Measurements from ENCODE around the gene ABCG2. TPM values are rescaled to one million over a fixed set of nuclear protein-coding genes. Genes with fewer than 3 reads are reported as not detected.
"Not testable (repeated sequence)": the region's sequence is repeated elsewhere in the genome, so short reads cannot be mapped to it uniquely, and the experiment has no call there.

Gene ABCG2
- total and polyA plus RNA-seq, 4 donors: 15.8 to 64.2 (median 23.5) TPM

DNA sequence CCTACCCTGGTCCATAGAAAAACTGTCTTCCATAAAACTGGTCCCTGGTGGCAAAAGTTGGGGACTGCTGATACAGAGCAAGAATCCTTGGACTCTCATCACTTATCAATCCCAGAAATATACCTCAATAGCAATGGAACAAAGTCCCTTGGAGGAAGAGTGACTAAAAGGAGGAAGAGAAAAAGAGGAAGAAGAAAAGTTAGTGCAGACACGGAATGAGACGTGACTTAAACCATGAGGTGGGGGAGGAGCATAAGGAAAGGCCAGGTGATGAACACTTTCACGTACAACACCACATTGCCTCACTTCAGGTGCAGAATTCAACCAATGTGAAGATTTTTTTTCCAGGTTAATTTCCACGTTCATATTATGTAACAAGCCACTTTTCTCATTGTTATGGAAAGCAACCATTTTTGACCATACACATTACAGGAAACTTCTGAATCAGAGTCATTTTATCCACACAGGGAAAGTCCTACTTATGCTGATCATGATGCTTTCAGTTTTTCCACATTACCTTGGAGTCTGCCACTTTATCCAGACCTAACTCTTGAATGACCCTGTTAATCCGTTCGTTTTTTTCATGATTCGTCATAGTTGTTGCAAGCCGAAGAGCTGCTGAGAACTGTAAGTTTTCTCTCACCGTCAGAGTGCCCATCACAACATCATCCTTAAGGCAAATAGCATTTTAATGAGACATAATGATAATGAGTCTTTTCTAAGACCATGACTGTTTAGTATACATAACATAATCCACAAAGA, 27.7 kb downstream of the ABCG2 start:
- no peak for DNase-seq (ENCODE audit: low read depth in 4 of 6, low spot score in 6 of 6)
- no peaks in the 10 kb centered on the region for H3K36me3 ChIP-seq (ENCODE audit: control insufficient read depth, insufficient read depth, low read length)
- no peak overlapping the region for H3K27ac ChIP-seq (ENCODE audit: low read depth, low read length)
- no peaks in the 10 kb centered on the region for H3K9me3 ChIP-seq (ENCODE audit: control insufficient read depth, insufficient read depth, low read length)
- no peak overlapping the region for H3K4me3 ChIP-seq (ENCODE audit: low read depth, low read length)
- no peaks in the 10 kb centered on the region for H3K4me1 ChIP-seq (ENCODE audit: control insufficient read depth, insufficient read depth, low read length)
- H3K27me3 ChIP-seq (ENCODE audit: control insufficient read depth, insufficient read depth, low read length): no peaks in the 10 kb centered on the region
- WGBS (ENCODE audit: insufficient coverage): 90% methylated on average over 4 of the region's 9 CpGs

DNA sequence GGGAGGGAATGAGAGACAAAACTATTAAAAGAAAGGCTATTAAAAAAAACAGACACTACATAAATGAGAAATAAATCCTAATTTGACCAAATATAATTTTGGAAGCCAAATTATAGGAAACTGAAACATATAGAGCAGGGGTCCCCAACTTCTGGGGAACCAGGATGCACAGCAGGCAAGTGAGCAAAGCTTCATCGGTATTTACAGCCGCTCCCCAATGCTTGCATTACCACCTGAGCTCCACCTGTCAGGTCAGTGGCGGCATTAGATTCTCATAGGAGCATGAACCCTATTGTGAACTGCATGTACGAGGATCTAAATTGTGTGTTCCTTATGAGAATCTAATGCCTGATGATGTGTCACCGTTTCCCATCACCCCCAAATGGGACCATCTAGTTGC, 28.4 kb downstream of the ABCG2 start:
- Histone ChIP-seq H3K4me1 (ENCODE audit: control insufficient read depth, insufficient read depth, low read length) (no peaks in the 10 kb centered on the region), H3K36me3 (ENCODE audit: control insufficient read depth, insufficient read depth, low read length) (no peaks in the 10 kb centered on the region), H3K27ac (ENCODE audit: low read depth, low read length) (no peak overlapping the region), H3K9me3 (ENCODE audit: control insufficient read depth, insufficient read depth, low read length) (no peaks in the 10 kb centered on the region), H3K27me3 (ENCODE audit: control insufficient read depth, insufficient read depth, low read length) (no peaks in the 10 kb centered on the region), H3K4me3 (ENCODE audit: low read depth, low read length) (no peak overlapping the region)
- WGBS (ENCODE audit: insufficient coverage): 100% methylated on average over 2 of the region's 5 CpGs
- DNase-seq (ENCODE audit: low read depth in 4 of 6, low spot score in 6 of 6): no peak

- H3K36me3 ChIP-seq (ENCODE audit: control insufficient read depth, insufficient read depth, low read length); DNase-seq (ENCODE audit: low read depth in 4 of 6, low spot score in 6 of 6); H3K4me3 ChIP-seq (ENCODE audit: low read depth, low read length); H3K27me3 ChIP-seq (ENCODE audit: control insufficient read depth, insufficient read depth, low read length); H3K27ac ChIP-seq (ENCODE audit: low read depth, low read length); H3K4me1 ChIP-seq (ENCODE audit: control insufficient read depth, insufficient read depth, low read length); H3K9me3 ChIP-seq (ENCODE audit: control insufficient read depth, insufficient read depth, low read length): not testable (repeated sequence)
- WGBS (ENCODE audit: insufficient coverage): 71% methylated on average over 3 of the region's 5 CpGs
Observed at GRCh38 chr4:88122260-88122659, 36.2 kb downstream of the ABCG2 start.

DNA sequence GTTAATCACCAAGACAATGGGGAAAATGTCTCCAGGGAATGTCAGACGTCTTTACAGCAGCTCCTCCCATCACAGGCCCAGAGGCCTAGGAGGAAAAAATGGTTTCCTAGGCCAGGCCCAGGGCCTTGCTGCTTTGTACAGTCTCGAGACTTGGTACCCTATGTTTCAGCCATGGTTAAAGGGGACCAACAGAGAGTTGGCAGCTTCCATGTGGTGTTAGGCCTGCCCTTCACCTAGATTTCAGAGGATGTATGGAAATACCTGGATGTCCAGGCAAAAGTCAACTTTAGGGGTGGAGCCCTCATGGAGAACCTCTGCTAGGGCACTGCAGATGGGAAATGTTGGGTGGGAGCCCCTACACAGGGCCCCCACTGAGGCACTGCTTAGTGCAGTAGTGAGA, 38.5 kb downstream of the ABCG2 start:
- Histone ChIP-seq H3K9me3 (ENCODE audit: control insufficient read depth, insufficient read depth, low read length) (peaks cover 10% of the 10 kb centered on the region), H3K4me1 (ENCODE audit: control insufficient read depth, insufficient read depth, low read length) (no peaks in the 10 kb centered on the region), H3K36me3 (ENCODE audit: control insufficient read depth, insufficient read depth, low read length) (no peaks in the 10 kb centered on the region), H3K27me3 (ENCODE audit: control insufficient read depth, insufficient read depth, low read length) (no peaks in the 10 kb centered on the region), H3K27ac (ENCODE audit: low read depth, low read length) (no peak overlapping the region), H3K4me3 (ENCODE audit: low read depth, low read length) (no peak overlapping the region)
- DNase-seq (ENCODE audit: low read depth in 4 of 6, low spot score in 6 of 6): no peak
- 100% methylated on average over 1 of the region's 2 CpGs for WGBS (ENCODE audit: insufficient coverage)

GRCh38 chr4:88115587-88115986, 42.9 kb downstream of the ABCG2 start:
- peaks cover 8% of the 10 kb centered on the region for H3K9me3 ChIP-seq (ENCODE audit: control insufficient read depth, insufficient read depth, low read length)
- no peaks in the 10 kb centered on the region for H3K27me3 ChIP-seq (ENCODE audit: control insufficient read depth, insufficient read depth, low read length)
- H3K4me1 ChIP-seq (ENCODE audit: control insufficient read depth, insufficient read depth, low read length): no peaks in the 10 kb centered on the region
- H3K4me3 ChIP-seq (ENCODE audit: low read depth, low read length): no peak overlapping the region
- H3K36me3 ChIP-seq (ENCODE audit: control insufficient read depth, insufficient read depth, low read length): no peaks in the 10 kb centered on the region
- DNase-seq (ENCODE audit: low read depth in 4 of 6, low spot score in 6 of 6): no peak
- H3K27ac ChIP-seq (ENCODE audit: low read depth, low read length): no peak overlapping the region
- 93% methylated on average over 5 of the region's 5 CpGs for WGBS (ENCODE audit: insufficient coverage)

DNA sequence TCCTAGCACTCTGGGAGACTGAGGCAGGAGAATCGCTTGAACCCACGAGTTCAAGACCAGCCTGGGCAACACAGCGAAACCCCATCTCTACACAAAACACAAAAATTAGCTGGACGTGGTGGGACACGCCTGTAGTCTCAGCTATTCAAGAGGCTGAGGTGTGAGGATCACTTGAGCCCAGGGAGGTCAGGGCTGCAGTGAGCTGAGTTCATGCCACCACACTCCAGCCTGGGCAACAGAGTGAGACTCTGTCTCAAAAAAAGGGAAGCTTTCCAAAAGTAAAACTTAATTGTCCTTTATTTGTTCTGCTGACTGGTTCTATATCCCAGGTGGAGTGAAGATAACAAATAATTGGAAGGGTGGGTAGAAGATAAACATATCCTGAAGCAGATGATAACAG, 45.6 kb downstream of the ABCG2 start:
- Histone ChIP-seq H3K4me1 (ENCODE audit: control insufficient read depth, insufficient read depth, low read length) (no peaks in the 10 kb centered on the region), H3K9me3 (ENCODE audit: control insufficient read depth, insufficient read depth, low read length) (no peaks in the 10 kb centered on the region), H3K36me3 (ENCODE audit: control insufficient read depth, insufficient read depth, low read length) (no peaks in the 10 kb centered on the region), H3K4me3 (ENCODE audit: low read depth, low read length) (no peak overlapping the region), H3K27ac (ENCODE audit: low read depth, low read length) (no peak overlapping the region), H3K27me3 (ENCODE audit: control insufficient read depth, insufficient read depth, low read length) (no peaks in the 10 kb centered on the region)
- WGBS (ENCODE audit: insufficient coverage): no CpG with 5 or more reads among the region's 5 CpGs
- no peak for DNase-seq (ENCODE audit: low read depth in 4 of 6, low spot score in 6 of 6)

- H3K27ac ChIP-seq (ENCODE audit: low read depth, low read length): no peak overlapping the region
- H3K4me1 ChIP-seq (ENCODE audit: control insufficient read depth, insufficient read depth, low read length): no peaks in the 10 kb centered on the region
- peak in 2 of 6 donors; percentile 21 to 39 for DNase-seq (ENCODE audit: low read depth in 4 of 6, low spot score in 6 of 6)
- no peak overlapping the region for H3K4me3 ChIP-seq (ENCODE audit: low read depth, low read length)
- WGBS (ENCODE audit: insufficient coverage): no CpG with 5 or more reads among the region's 2 CpGs
- no peaks in the 10 kb centered on the region for H3K9me3 ChIP-seq (ENCODE audit: control insufficient read depth, insufficient read depth, low read length)
- H3K36me3 ChIP-seq (ENCODE audit: control insufficient read depth, insufficient read depth, low read length): no peaks in the 10 kb centered on the region
- H3K27me3 ChIP-seq (ENCODE audit: control insufficient read depth, insufficient read depth, low read length): no peaks in the 10 kb centered on the region
Observed at GRCh38 chr4:88110826-88111225, 47.6 kb downstream of the ABCG2 start.

DNA sequence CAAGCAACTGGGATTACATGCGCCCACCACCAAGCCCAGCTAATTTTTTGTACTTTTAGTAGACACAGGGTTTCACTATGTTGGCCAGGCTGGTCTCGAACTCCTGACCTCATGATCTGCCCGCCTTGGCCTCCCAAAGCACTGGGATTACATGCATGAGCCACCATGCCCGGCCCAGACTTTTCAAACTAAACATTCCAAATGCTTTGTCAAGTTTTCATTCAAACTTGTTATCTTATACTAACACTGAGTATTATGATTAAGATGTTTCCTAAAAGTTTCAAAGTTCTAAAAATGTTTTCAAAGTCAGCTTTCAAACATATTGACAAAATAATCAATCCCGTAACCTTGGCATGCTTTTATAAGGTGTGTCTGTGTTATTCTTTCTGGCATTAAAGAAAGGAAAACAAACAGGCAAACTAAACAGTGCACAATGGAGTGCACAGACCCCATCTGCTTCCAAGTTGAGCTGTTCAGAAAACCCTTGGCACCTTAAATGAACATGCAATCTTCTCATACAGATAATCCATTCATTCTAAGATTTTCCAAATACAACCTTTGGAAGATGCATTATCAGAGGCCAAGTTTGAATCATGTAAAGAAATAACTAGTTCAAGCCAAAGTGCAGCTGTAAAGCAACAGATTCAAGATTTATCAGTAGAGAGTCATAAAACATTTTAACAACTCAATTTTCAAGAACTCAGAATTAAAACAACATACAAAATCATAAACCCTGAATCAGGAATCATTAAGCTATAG, 49.1 kb downstream of the ABCG2 start:
- 100% methylated on average over 1 of the region's 5 CpGs for WGBS (ENCODE audit: insufficient coverage)
- H3K9me3 ChIP-seq (ENCODE audit: control insufficient read depth, insufficient read depth, low read length): no peaks in the 10 kb centered on the region

GRCh38 chr4:88108747-88109122, 49.7 kb downstream of the ABCG2 start:
- Histone ChIP-seq H3K4me3 (ENCODE audit: low read depth, low read length) (no peak overlapping the region), H3K9me3 (ENCODE audit: control insufficient read depth, insufficient read depth, low read length) (no peaks in the 10 kb centered on the region), H3K36me3 (ENCODE audit: control insufficient read depth, insufficient read depth, low read length) (no peaks in the 10 kb centered on the region), H3K27ac (ENCODE audit: low read depth, low read length) (no peak overlapping the region), H3K27me3 (ENCODE audit: control insufficient read depth, insufficient read depth, low read length) (no peaks in the 10 kb centered on the region), H3K4me1 (ENCODE audit: control insufficient read depth, insufficient read depth, low read length) (no peaks in the 10 kb centered on the region)
- no peak for DNase-seq (ENCODE audit: low read depth in 4 of 6, low spot score in 6 of 6)
- WGBS (ENCODE audit: insufficient coverage): 100% methylated on average over 3 of the region's 5 CpGs

More for the DNA sequence above, 49.1 kb downstream of the ABCG2 start:
- Histone ChIP-seq H3K27ac (ENCODE audit: low read depth, low read length) (no peak overlapping the region), H3K27me3 (ENCODE audit: control insufficient read depth, insufficient read depth, low read length) (no peaks in the 10 kb centered on the region), H3K36me3 (ENCODE audit: control insufficient read depth, insufficient read depth, low read length) (no peaks in the 10 kb centered on the region), H3K4me1 (ENCODE audit: control insufficient read depth, insufficient read depth, low read length) (no peaks in the 10 kb centered on the region), H3K4me3 (ENCODE audit: low read depth, low read length) (no peak overlapping the region)
- no peak for DNase-seq (ENCODE audit: low read depth in 4 of 6, low spot score in 6 of 6)

DNA sequence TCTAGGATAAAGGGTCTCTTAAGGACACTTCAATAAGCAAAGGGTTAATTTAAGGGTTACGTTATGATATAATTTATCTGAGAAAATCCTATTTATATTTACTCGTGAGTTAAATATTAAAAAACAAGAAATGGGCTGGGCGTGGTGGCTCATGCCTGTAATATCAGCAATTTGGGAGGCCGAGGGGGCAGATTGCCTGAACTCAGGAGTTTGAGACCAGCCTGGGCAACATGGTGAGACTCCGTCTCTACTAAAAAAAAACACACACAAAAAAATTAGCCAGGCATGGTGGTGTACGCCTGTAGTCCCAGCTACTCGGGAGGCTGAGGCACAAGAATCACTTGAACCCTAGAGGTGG, 50.4 kb downstream of the ABCG2 start:
- not testable (repeated sequence) for H3K36me3 ChIP-seq (ENCODE audit: control insufficient read depth, insufficient read depth, low read length); H3K4me3 ChIP-seq (ENCODE audit: low read depth, low read length); H3K27me3 ChIP-seq (ENCODE audit: control insufficient read depth, insufficient read depth, low read length); H3K9me3 ChIP-seq (ENCODE audit: control insufficient read depth, insufficient read depth, low read length); DNase-seq (ENCODE audit: low read depth in 4 of 6, low spot score in 6 of 6); H3K4me1 ChIP-seq (ENCODE audit: control insufficient read depth, insufficient read depth, low read length)
- 100% methylated on average over 2 of the region's 7 CpGs for WGBS (ENCODE audit: insufficient coverage)
- peak overlapping the region; percentile 7 for H3K27ac ChIP-seq (ENCODE audit: low read depth, low read length)

Data from spinal cord (tissue), 10 donors.